HepG2 (cell line): ENCODE data around the gene MYOM1. TPM values are rescaled to one million over a fixed set of nuclear protein-coding genes. Genes with fewer than 3 reads are reported as not detected.

ENCODE experiments used
- KDM6A ChIP-seq: IDR thresholded peaks from 2 replicates; pipeline ENCODE4 v1.6.1; 2016; ENCODE audit warnings: low read depth
- MED13 ChIP-seq: sonication (generic); formaldehyde crosslinking; IDR thresholded peaks from 2 replicates; pipeline ENCODE4 v1.5.0; 2020; ENCODE audit warnings: missing genetic modification reagents
- MIER3 ChIP-seq: IDR thresholded peaks from 2 replicates; pipeline ENCODE4 v1.6.1; 2016; ENCODE audit warnings: missing compliant biosample characterization, borderline replicate concordance
- PHF20 ChIP-seq: sonication (generic); formaldehyde crosslinking; IDR thresholded peaks from 2 replicates; pipeline ENCODE4 v1.5.0; 2020; ENCODE audit warnings: mild to moderate bottlenecking, missing genetic modification reagents
- SMYD3 ChIP-seq: sonication (generic); formaldehyde crosslinking; IDR thresholded peaks from 2 replicates; pipeline ENCODE4 v1.8.1; 2023; ENCODE audit warnings: mild to moderate bottlenecking, missing genetic modification reagents
- SOX5 ChIP-seq: IDR thresholded peaks from 2 replicates; pipeline ENCODE4 v1.6.1; 2016; ENCODE audit warnings: borderline replicate concordance
- TMF1 ChIP-seq: sonication (generic); formaldehyde crosslinking; IDR thresholded peaks from 2 replicates; pipeline ENCODE4 v1.8.1; 2022; ENCODE audit warnings: low read depth, missing genetic modification reagents
- YY1 ChIP-seq: IDR thresholded peaks from 2 replicates; pipeline ENCODE4 v1.6.1; 2011; ENCODE audit warnings: low read length, low read depth, moderate library complexity, mild to moderate bottlenecking; ENCODE audit not compliant: insufficient read depth, insufficient replicate concordance
- ZC3H13 ChIP-seq: sonication (generic); formaldehyde crosslinking; IDR thresholded peaks from 2 replicates; pipeline ENCODE4 v1.8.1; 2023; ENCODE audit warnings: mild to moderate bottlenecking, missing genetic modification reagents, moderate library complexity
- ZNF598 ChIP-seq: sonication (generic); formaldehyde crosslinking; IDR thresholded peaks from 2 replicates; pipeline ENCODE4 v1.5.1; 2020; ENCODE audit warnings: mild to moderate bottlenecking, missing genetic modification reagents, borderline replicate concordance
- ZNF672 ChIP-seq: sonication (generic); formaldehyde crosslinking; IDR thresholded peaks from 2 replicates; pipeline ENCODE4 v1.8.1; 2022; ENCODE audit warnings: missing genetic modification reagents
- ZNF780A ChIP-seq: sonication (generic); formaldehyde crosslinking; IDR thresholded peaks from 2 replicates; pipeline ENCODE4 v1.8.0; 2022; ENCODE audit warnings: mild to moderate bottlenecking, missing genetic modification reagents, moderate library complexity
- polyA plus RNA-seq, 8 experiments: library from polyadenylated mRNA; depleted of rRNA in 3 of 8; stranded (reverse) in 7 of 8; unstranded in 1 of 8; fragments of >200 nt; fragmentation: Illumina TruSeq in 4 of 8; extraction: Trizol in 4 of 8; gene quantifications; 2 replicates each; pipeline versions ENCODE4 v1.2.1 to v1.2.3, GENCODE V29; 2011 to 2016; ENCODE audit warnings: low read depth in 4 of 8, missing spikeins in 1 of 8, mixed read lengths in 1 of 8; ENCODE audit not compliant: insufficient read depth in 1 of 8
- total RNA-seq, 5 experiments: library from RNA; depleted of rRNA; stranded (reverse); fragments of >200 nt; fragmentation: Illumina TruSeq; extraction: Trizol; gene quantifications; 2 replicates each; pipeline ENCODE4 v1.2.3, GENCODE V29; 2016; ENCODE audit warnings: low read depth in 1 of 5
- TF ChIP-seq, protein P1 (sequence below): sonication (generic); formaldehyde crosslinking; IDR thresholded peaks from 2 replicates; pipeline ENCODE4 v1.9.0; 2021; ENCODE audit warnings: missing genetic modification reagents, borderline replicate concordance
- TF ChIP-seq, protein P2 (sequence below): IDR thresholded peaks from 2 replicates; pipeline ENCODE4 v1.6.1; 2018; ENCODE audit warnings: missing genetic modification reagents
- TF ChIP-seq, protein P3 (sequence below): sonication (generic); formaldehyde crosslinking; IDR thresholded peaks from 2 replicates; pipeline ENCODE4 v1.9.0; 2021; ENCODE audit warnings: missing genetic modification reagents, borderline replicate concordance
- TF ChIP-seq, protein P4 (sequence below): sonication (generic); formaldehyde crosslinking; IDR thresholded peaks from 2 replicates; pipeline ENCODE4 v1.5.1; 2020; ENCODE audit warnings: missing genetic modification reagents, mild to moderate bottlenecking, borderline replicate concordance
- TF ChIP-seq, protein P5 (sequence below): sonication (generic); formaldehyde crosslinking; IDR thresholded peaks from 2 replicates; pipeline ENCODE4 v1.8.0; 2022; ENCODE audit warnings: mild to moderate bottlenecking, missing genetic modification reagents, moderate library complexity

Gene MYOM1
- total and polyA plus RNA-seq, 2 of the 13 experiments (the other 11 are each of a cell fraction or from before 2014, with no cell fraction given): 0.46 to 0.98 TPM

DNA sequence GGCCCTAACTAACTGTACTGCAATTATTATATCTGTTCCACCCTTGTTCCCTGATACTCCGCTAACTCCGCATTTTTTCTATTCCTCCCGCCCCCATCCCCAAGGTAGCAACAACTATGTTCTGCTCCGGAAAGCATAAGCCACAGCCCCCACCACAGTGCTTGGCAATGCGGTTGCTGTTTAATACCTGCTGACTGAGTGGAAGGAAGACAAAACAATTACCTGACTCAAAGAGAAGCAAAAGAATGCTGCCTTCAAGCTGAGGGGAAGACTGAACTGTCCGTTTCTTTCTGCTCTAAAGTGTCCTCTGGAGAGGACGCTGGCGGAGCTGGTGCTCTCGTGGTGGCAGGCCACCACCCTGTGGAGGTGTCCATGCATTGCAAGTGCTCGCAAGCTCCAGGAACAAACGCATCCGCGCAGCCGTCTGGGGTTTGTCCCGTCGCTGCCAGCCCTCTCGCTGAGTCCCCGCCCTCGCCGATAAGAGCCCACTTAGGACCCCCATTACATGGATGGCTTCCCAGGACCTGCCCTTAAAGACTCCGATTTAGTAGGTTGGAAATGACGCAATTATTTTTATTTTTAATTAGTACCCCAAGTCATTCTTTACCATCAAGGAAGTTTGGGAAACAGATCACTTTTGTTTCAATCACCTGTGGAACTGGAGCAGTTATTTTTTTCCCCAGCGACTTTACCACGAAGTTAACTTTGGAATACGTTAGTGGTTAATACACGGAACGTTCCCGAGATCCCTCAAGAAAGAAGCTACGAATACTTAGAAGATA lies 26.3 kb upstream of the MYOM1 start (continued):
- TF ChIP-seq, protein P1, sequence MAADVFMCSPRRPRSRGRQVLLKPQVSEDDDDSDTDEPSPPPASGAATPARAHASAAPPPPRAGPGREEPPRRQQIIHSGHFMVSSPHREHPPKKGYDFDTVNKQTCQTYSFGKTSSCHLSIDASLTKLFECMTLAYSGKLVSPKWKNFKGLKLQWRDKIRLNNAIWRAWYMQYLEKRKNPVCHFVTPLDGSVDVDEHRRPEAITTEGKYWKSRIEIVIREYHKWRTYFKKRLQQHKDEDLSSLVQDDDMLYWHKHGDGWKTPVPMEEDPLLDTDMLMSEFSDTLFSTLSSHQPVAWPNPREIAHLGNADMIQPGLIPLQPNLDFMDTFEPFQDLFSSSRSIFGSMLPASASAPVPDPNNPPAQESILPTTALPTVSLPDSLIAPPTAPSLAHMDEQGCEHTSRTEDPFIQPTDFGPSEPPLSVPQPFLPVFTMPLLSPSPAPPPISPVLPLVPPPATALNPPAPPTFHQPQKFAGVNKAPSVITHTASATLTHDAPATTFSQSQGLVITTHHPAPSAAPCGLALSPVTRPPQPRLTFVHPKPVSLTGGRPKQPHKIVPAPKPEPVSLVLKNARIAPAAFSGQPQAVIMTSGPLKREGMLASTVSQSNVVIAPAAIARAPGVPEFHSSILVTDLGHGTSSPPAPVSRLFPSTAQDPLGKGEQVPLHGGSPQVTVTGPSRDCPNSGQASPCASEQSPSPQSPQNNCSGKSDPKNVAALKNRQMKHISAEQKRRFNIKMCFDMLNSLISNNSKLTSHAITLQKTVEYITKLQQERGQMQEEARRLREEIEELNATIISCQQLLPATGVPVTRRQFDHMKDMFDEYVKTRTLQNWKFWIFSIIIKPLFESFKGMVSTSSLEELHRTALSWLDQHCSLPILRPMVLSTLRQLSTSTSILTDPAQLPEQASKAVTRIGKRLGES (CRISPR knock-in tag): no peak
- TF ChIP-seq YY1 (peak; percentile 58), ZNF780A (CRISPR knock-in tag) (no peak), SOX5 (CRISPR knock-in tag) (no peak), MED13 (CRISPR knock-in tag) (no peak; the same call in 1 of the 2 replicates), ZC3H13 (CRISPR knock-in tag) (peak; percentile 89), ZNF672 (CRISPR knock-in tag) (no peak), SMYD3 (CRISPR knock-in tag) (peak; percentile 78), MIER3 (CRISPR knock-in tag) (peak; percentile 66; the same call in 1 of the 2 replicates), TMF1 (no peak; the same call in none of the 2 replicates), KDM6A (CRISPR knock-in tag) (no peak), ZNF598 (peak; percentile 82; the same call in 1 of the 2 replicates), PHF20 (CRISPR knock-in tag) (no peak)
- TF ChIP-seq, protein P2, sequence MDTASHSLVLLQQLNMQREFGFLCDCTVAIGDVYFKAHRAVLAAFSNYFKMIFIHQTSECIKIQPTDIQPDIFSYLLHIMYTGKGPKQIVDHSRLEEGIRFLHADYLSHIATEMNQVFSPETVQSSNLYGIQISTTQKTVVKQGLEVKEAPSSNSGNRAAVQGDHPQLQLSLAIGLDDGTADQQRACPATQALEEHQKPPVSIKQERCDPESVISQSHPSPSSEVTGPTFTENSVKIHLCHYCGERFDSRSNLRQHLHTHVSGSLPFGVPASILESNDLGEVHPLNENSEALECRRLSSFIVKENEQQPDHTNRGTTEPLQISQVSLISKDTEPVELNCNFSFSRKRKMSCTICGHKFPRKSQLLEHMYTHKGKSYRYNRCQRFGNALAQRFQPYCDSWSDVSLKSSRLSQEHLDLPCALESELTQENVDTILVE (CRISPR knock-in tag): no peak; the same call in none of the 2 replicates
- TF ChIP-seq, protein P3, sequence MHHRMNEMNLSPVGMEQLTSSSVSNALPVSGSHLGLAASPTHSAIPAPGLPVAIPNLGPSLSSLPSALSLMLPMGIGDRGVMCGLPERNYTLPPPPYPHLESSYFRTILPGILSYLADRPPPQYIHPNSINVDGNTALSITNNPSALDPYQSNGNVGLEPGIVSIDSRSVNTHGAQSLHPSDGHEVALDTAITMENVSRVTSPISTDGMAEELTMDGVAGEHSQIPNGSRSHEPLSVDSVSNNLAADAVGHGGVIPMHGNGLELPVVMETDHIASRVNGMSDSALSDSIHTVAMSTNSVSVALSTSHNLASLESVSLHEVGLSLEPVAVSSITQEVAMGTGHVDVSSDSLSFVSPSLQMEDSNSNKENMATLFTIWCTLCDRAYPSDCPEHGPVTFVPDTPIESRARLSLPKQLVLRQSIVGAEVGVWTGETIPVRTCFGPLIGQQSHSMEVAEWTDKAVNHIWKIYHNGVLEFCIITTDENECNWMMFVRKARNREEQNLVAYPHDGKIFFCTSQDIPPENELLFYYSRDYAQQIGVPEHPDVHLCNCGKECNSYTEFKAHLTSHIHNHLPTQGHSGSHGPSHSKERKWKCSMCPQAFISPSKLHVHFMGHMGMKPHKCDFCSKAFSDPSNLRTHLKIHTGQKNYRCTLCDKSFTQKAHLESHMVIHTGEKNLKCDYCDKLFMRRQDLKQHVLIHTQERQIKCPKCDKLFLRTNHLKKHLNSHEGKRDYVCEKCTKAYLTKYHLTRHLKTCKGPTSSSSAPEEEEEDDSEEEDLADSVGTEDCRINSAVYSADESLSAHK (CRISPR knock-in tag): no peak
- TF ChIP-seq, protein P4, sequence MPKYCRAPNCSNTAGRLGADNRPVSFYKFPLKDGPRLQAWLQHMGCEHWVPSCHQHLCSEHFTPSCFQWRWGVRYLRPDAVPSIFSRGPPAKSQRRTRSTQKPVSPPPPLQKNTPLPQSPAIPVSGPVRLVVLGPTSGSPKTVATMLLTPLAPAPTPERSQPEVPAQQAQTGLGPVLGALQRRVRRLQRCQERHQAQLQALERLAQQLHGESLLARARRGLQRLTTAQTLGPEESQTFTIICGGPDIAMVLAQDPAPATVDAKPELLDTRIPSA (CRISPR knock-in tag): no peak
- TF ChIP-seq, protein P5, sequence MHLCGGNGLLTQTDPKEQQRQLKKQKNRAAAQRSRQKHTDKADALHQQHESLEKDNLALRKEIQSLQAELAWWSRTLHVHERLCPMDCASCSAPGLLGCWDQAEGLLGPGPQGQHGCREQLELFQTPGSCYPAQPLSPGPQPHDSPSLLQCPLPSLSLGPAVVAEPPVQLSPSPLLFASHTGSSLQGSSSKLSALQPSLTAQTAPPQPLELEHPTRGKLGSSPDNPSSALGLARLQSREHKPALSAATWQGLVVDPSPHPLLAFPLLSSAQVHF (CRISPR knock-in tag): no peak
